Suppressor macrophage treated with lipopolysaccharide for 1 hour (primary cell): ENCODE measurements around the gene KRT77.

Source experiments
- DNase-seq, 3 donors: peaks; one replicate each; pipeline ENCODE4 v3.0.0-alpha.2; 2020 to 2022

KRT77 gene

GRCh38 chr12:52650520-52651081, 52.7 kb downstream of the KRT77 start:
- no peak for DNase-seq

GRCh38 chr12:52649066-52649465, 54.3 kb downstream of the KRT77 start:
- DNase-seq = no peak

- DNase-seq = no peak
Measured at GRCh38 chr12:52648012-52648550, 55.2 kb downstream of the KRT77 start.

GRCh38 chr12:52647601-52648000, 55.7 kb downstream of the KRT77 start:
- DNase-seq = no peak

GRCh38 chr12:52646613-52647012, 56.7 kb downstream of the KRT77 start:
- no peak for DNase-seq

GRCh38 chr12:52645982-52646381, 57.3 kb downstream of the KRT77 start:
- peak; percentile 64 to 73 (median 69) for DNase-seq

GRCh38 chr12:52645120-52645761, 58.1 kb downstream of the KRT77 start:
- no peak for DNase-seq

GRCh38 chr12:52644078-52644415, 59.3 kb downstream of the KRT77 start:
- DNase-seq = no peak

- DNase-seq = no peak
Measured at GRCh38 chr12:52643233-52644077, 59.9 kb downstream of the KRT77 start.

- DNase-seq = no peak
Measured at GRCh38 chr12:52641468-52641867, 61.9 kb downstream of the KRT77 start.
